Right kidney (tissue), 1 donor: Measurements from ENCODE around the gene TMEM17.

Experiments used
- DNase-seq: peaks from one replicate; pipeline ENCODE4 v3.0.0-alpha.2; 2016

TMEM17 gene

GRCh38 chr2:62512384-62512783 lies 6.4 kb upstream of the TMEM17 start:
- DNase-seq: no peak

GRCh38 chr2:62511636-62512035 lies 5.6 kb upstream of the TMEM17 start:
- DNase-seq: no peak

- DNase-seq: no peak
Observed at GRCh38 chr2:62506421-62506750, 391 bp upstream of the TMEM17 start.

GRCh38 chr2:62505109-62505749 lies 766 bp downstream of the TMEM17 start:
- DNase-seq: no peak

- no peak for DNase-seq
Observed at GRCh38 chr2:62504657-62505056, 1.3 kb downstream of the TMEM17 start.

GRCh38 chr2:62501794-62502500 lies 4.0 kb downstream of the TMEM17 start:
- no peak for DNase-seq

GRCh38 chr2:62501069-62501468 lies 4.9 kb downstream of the TMEM17 start:
- DNase-seq: no peak

GRCh38 chr2:62499430-62500060 lies 6.5 kb downstream of the TMEM17 start:
- DNase-seq: no peak

- no peak for DNase-seq
Observed at GRCh38 chr2:62498739-62499138, 7.3 kb downstream of the TMEM17 start.

GRCh38 chr2:62495761-62496160 lies 10.2 kb downstream of the TMEM17 start:
- no peak for DNase-seq

GRCh38 chr2:62492048-62492447 lies 13.9 kb downstream of the TMEM17 start:
- no peak for DNase-seq

- no peak for DNase-seq
Observed at GRCh38 chr2:62489702-62490101, 16.3 kb downstream of the TMEM17 start.

- no peak for DNase-seq
Observed at GRCh38 chr2:62489162-62489561, 16.8 kb downstream of the TMEM17 start.

GRCh38 chr2:62486439-62486765 lies 19.6 kb downstream of the TMEM17 start:
- no peak for DNase-seq

GRCh38 chr2:62485761-62486438 lies 20.1 kb downstream of the TMEM17 start:
- DNase-seq: no peak

- DNase-seq: no peak
Observed at GRCh38 chr2:62482558-62483352, 23.2 kb downstream of the TMEM17 start.

- DNase-seq: no peak
Observed at GRCh38 chr2:62479917-62480316, 26.1 kb downstream of the TMEM17 start.

GRCh38 chr2:62478093-62478580 lies 27.9 kb downstream of the TMEM17 start:
- no peak for DNase-seq

- DNase-seq: no peak
Observed at GRCh38 chr2:62477573-62477972, 28.4 kb downstream of the TMEM17 start.

GRCh38 chr2:62475172-62476011 lies 30.6 kb downstream of the TMEM17 start:
- DNase-seq: peak; percentile 60

- no peak for DNase-seq
Observed at GRCh38 chr2:62474176-62474575, 31.8 kb downstream of the TMEM17 start.
